SK-N-MC (cell line): ENCODE results near the gene NUDT22.

ENCODE experiments used
- EZH2 ChIP-seq: fragments of 200-600 bp; sonication (generic); IDR thresholded peaks from one replicate; pipeline ENCODE4 v1.6.1; 2017; ENCODE audit warnings: antibody characterized with exemption
- FOXP2 ChIP-seq: optimal IDR thresholded peaks from 2 replicates; pipeline ENCODE3; 2011; ENCODE audit warnings: mild to moderate bottlenecking, moderate library complexity; ENCODE audit not compliant: insufficient read depth; ENCODE audit errors: extremely low read length, control extremely low read depth
- POLR2AphosphoS5 ChIP-seq: IDR thresholded peaks from 2 replicates; pipeline ENCODE4 v1.6.1; 2012; ENCODE audit warnings: mild to moderate bottlenecking, low read depth, low read length, borderline replicate concordance

DNA sequence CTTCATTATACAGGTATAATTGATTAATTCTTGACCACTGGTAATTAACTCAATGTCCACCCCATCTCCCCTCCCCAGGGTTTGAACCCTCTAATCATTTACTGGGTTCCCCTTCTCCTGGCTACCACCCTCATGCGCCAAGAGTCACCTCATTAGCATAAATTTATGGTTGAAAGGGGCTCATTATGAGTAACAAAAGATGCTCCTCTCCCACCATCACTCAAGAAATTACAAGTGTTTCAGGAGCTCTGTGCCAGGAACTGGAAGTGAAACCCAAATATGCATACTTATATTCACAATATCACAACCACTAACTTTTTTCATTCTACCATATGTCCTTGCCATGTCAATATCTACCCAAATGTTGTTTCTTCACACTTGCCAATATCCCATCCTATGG is 47.9 kb upstream of the NUDT22 start:
- TF ChIP-seq EZH2 (no peak), POLR2AphosphoS5 (no peak), FOXP2 (no peak)
